Stimulated activated naive CD8-positive, alpha-beta T cell treated with anti-CD3 and anti-CD28 coated beads, Interleukin-15, Interleukin-2, amounts not matched to agents 100 U/mL and 50 U/mL, for 24 hours (primary cell): Measurements from ENCODE around the gene POGZ.

ENCODE experiments used
- ATAC-seq: fragments of 150-1000 bp; cut with Tn5 transposase; one replicate; pipeline ENCODE4 v1.10.0; 2021
- DNase-seq: peaks from one replicate; pipeline ENCODE4 v3.0.0; 2021

Gene POGZ

DNA sequence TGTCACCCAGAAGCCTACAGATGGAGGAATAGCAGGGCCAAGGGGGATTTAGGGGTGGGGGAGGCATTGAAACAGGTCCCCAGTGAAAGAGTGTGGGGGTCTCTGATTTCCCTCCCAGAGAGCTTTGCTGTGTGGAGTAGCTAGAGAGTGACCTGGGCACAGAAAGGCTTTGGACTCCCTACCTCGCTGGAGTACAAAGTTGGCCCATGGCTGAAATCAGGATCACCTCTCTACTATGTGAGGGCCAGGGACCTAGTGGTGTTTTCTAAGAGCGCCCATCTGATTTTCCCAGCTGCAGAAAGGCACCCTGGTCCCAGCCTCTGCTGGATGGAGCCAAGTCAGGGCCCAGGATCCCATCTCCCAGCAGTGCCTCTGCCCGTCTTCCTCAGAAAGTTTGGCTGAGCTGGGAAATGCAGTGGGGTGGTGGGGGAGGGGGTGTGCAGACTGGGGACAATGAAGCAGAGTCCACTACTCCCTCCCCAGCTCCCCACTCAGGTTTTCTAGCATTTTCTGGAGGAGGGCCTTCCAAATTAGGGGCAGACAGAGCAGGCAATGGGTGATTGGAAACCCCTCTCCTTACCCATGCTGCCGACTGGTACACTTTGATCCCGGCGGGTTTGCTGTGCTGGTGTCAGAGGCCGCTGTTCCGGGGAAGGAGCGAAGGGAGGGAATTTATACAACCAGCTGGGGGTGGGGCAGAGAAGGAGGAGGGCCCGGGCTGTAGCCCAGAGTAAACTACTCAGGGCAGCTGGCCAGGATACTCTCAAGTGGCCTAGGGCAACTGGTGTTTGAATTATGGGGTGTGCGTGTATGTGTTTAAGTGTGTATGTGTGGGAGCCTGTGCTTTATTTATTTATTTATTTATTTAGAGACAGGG is 87.0 kb downstream of the POGZ start, which contains the start of gene SELENBP1:
TSS of gene SELENBP1 (minus strand) at position 648 of the 877 bp plus-strand sequence. CDS start at position 584, 64 bp downstream.
- ATAC-seq (no peak), DNase-seq (no peak)

DNA sequence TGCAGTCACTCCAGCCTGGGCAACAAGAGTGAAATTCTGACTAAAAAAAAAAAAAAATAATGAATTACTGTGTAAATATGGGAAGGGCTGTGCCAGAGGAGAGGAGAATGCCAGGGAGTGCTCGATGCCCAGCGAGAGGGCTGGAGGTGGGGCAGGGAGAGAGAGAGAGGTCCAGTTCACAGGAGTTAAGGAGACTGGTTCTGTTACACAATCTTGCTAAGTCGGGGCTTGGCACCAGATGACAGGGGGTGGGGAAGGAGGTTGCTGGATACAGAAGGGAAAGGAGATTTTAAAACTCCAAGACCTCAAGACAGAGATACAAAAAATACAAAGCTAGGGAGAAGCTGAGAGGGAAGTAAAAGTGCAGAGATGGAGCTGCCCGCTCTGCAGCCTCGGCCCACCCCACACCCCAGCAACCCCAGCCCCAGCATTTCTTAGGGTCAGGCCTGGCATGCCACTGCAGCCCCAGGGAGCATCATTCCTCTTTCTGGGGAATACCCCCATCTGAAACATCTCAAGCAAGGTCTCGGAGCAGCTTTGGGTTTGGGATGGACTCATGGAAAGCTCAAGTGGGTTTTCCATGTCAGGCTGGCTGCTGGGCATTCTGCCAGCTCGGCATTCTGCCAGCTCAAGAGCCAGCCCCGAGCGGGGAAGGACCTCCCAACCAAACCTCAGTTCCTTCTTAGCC is 87.8 kb downstream of the POGZ start:
- DNase-seq (no peak), ATAC-seq (no peak)

GRCh38 chr1:151370211-151370911 is 88.9 kb downstream of the POGZ start:
- DNase-seq, result no peak
- ATAC-seq, result no peak

GRCh38 chr1:151369621-151370048 is 89.7 kb downstream of the POGZ start:
- no peak for DNase-seq
- ATAC-seq, result no peak

- ATAC-seq, result no peak
- no peak for DNase-seq
Observed at GRCh38 chr1:151369302-151369610, 90.0 kb downstream of the POGZ start.

- ATAC-seq (no peak), DNase-seq (no peak)
Observed at GRCh38 chr1:151368393-151369301, 90.6 kb downstream of the POGZ start.

DNA sequence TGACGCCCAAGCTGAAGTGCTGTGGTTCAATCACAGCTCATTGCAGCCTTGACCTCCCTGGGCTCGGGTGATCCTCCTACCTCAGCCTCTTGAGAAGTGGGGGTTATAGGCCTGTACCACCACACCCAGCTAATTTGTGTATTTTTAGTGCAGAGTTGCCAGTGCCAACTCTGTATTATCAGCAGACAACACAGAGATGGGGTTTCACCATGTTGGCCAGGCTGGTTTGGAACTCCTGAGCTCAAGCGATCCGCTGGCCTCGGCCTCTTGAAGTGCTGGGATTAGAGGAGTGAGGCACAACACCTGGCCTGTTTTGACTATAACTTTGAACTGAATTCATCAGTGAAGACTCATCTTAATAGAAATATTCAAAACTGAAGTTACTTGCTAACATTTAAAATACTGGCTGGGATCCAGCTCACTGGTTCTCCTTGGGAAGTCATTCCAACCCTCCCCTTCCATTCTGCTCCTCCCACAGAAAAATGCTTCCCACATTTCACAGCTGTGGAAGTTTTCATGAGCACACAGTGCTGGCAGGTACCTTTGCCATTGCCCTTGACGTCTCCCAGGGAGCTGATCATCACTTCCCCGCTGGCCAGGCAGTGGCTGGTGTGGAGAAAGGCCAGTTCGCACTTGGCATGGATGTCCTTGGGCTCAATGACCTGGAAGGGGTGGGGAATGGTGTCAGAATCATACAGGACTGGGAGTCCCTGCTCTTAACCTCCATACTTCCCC is 91.5 kb downstream of the POGZ start:
- DNase-seq (no peak), ATAC-seq (no peak)

- DNase-seq (no peak), ATAC-seq (no peak)
Observed at GRCh38 chr1:151364996-151365395, 94.3 kb downstream of the POGZ start.

DNA sequence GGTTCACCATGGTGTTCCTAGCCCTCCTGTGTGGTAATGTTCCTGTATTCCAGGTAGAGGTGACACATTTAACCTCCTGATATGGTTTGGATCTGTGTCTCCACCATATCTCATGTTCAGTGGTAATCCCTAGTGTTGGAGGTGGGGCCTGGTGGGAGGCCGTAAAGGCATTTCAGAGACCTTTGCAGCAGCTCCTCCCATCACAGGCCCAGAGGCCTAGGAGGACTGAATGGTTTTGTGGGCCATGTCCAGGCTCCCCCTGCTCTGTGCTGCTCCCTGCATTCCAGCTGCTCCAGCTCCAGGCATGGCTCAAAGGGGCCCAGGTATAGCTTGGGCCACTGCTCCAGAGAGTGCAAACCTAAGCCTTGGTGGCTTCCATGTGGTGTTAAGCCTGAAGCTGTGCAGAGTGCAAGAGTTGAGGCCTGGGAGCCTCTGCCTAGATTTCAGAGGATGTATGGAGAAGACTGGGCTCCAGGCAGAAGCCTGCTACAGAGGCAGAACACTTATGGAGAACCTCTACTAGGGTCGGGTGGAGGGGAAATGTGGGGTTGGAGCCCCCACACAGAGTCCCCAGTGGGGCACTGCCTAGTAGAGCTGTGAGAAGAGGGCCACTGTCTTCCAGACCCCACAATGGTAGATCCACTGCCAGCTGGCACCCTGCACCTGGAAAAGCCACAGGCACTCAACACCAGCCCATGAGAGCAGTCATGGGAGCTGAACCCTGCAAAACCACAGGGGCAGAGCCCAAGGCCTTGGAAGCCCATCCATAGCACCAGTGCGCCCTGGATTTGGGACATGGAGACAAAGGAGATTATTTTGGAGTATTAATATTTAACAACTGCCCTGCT is 96.8 kb downstream of the POGZ start:
- DNase-seq (no peak), ATAC-seq (no peak)

GRCh38 chr1:151361883-151362282 is 97.4 kb downstream of the POGZ start:
- DNase-seq (no peak), ATAC-seq (no peak)

GRCh38 chr1:151356696-151357095 is 102.6 kb downstream of the POGZ start:
- ATAC-seq (no peak), DNase-seq (no peak)
